HL-60 (cell line): ENCODE data around the gene KRTAP10-2.

Source experiments
- DNase-seq, 2 experiments: peaks; one replicate each; pipeline ENCODE4 v3.0.0-alpha.2; 2010 to 2020; ENCODE audit warnings: low read depth in 1 of 2, low spot score in 1 of 2
- H3K27ac ChIP-seq: fragments of 250-450 bp; sonication (Bioruptor Pico); replicated peaks from 2 replicates; pipeline ENCODE4 v1.5.1; 2020; ENCODE audit warnings: mild to moderate bottlenecking, moderate library complexity
- H3K27me3 ChIP-seq: fragments of 250-450 bp; sonication (Bioruptor Pico); 2 replicates; pipeline ENCODE4 v1.5.1; 2021; ENCODE audit warnings: mild to moderate bottlenecking, moderate library complexity; ENCODE audit not compliant: insufficient read depth, poor library complexity, severe bottlenecking
- H3K4me3 ChIP-seq: replicated peaks from 2 replicates; pipeline ENCODE4 v1.5.1; 2011; ENCODE audit warnings: mild to moderate bottlenecking, control low read depth, low read length; ENCODE audit not compliant: insufficient read depth
- CTCF ChIP-seq: IDR thresholded peaks from one replicate; pipeline ENCODE4 v1.5.1; 2011; ENCODE audit warnings: low read length, control low read depth, inconsistent platforms; ENCODE audit not compliant: insufficient read depth
- GABPA ChIP-seq: IDR thresholded peaks from 2 replicates; pipeline ENCODE4 v1.6.1; 2012; ENCODE audit warnings: low read depth
- POLR2AphosphoS5 ChIP-seq: IDR thresholded peaks from 2 replicates; pipeline ENCODE4 v1.6.1; 2012; ENCODE audit warnings: low read depth
- REST ChIP-seq: IDR thresholded peaks from 2 replicates; pipeline ENCODE4 v1.6.1; 2012; ENCODE audit warnings: low read depth; ENCODE audit not compliant: insufficient replicate concordance
- SPI1 ChIP-seq: IDR thresholded peaks from 2 replicates; pipeline ENCODE4 v1.6.1; 2012; ENCODE audit warnings: low read depth, mild to moderate bottlenecking, borderline replicate concordance

KRTAP10-2 gene

GRCh38 chr21:44547656-44548331 lies 3.5 kb downstream of the KRTAP10-2 start:
- Histone ChIP-seq H3K27me3 (peaks cover 5% of the 10 kb centered on the region), H3K4me3 (no peak overlapping the region), H3K27ac (no peak overlapping the region)
- DNase-seq: no peak
- no peak for TF ChIP-seq SPI1
- TF ChIP-seq CTCF: no peak
- TF ChIP-seq GABPA: no peak
- no peak for TF ChIP-seq REST
- TF ChIP-seq POLR2AphosphoS5: no peak

- TF ChIP-seq POLR2AphosphoS5 (no peak), CTCF (no peak), REST (no peak), GABPA (no peak), SPI1 (no peak)
- H3K4me3 ChIP-seq: no peak overlapping the region
- H3K27me3 ChIP-seq: peaks cover 5% of the 10 kb centered on the region
- no peak overlapping the region for H3K27ac ChIP-seq
- no peak for DNase-seq
These were observed 6.7 kb downstream of the KRTAP10-2 start for GRCh38 chr21:44544566-44544965.

- Histone ChIP-seq H3K27me3 (peaks cover 3% of the 10 kb centered on the region), H3K4me3 (no peak overlapping the region), H3K27ac (no peak overlapping the region)
- TF ChIP-seq POLR2AphosphoS5 (no peak), REST (no peak), SPI1 (no peak), GABPA (no peak), CTCF (no peak)
- no peak for DNase-seq
These were observed 8.6 kb downstream of the KRTAP10-2 start for GRCh38 chr21:44542716-44543115.
